Upper lobe of left lung (tissue), 4 donors: ENCODE results near the gene MEIS1.

ENCODE experiments used
- EP300 ChIP-seq, 4 donors: sonication (generic); formaldehyde crosslinking; IDR thresholded peaks; one replicate each; pipeline ENCODE4 v1.5.1; 2017; ENCODE audit warnings: antibody characterized with exemption in 4 of 4, control low read depth in 2 of 4
- POLR2A ChIP-seq, 4 donors: fragments of 450-650 bp; IDR thresholded peaks; one replicate each; pipeline ENCODE4 v1.5.1; 2016 to 2017; ENCODE audit warnings: antibody characterized with exemption in 4 of 4, mild to moderate bottlenecking in 2 of 4
- POLR2AphosphoS5 ChIP-seq, 2 donors: sonication (generic); formaldehyde crosslinking; IDR thresholded peaks; one replicate each; pipeline ENCODE4 v1.5.1; 2017; ENCODE audit warnings: antibody characterized with exemption in 2 of 2
- TF ChIP-seq, protein P1 (sequence below), 6 experiments: fragments of 450-650 bp in 4 of 6; fragments of 200-600 bp in 2 of 6; sonication (generic) in 2 of 6; IDR thresholded peaks; one replicate each; pipeline ENCODE4 v1.5.1; 2016 to 2019; ENCODE audit warnings: antibody characterized with exemption in 6 of 6

DNA sequence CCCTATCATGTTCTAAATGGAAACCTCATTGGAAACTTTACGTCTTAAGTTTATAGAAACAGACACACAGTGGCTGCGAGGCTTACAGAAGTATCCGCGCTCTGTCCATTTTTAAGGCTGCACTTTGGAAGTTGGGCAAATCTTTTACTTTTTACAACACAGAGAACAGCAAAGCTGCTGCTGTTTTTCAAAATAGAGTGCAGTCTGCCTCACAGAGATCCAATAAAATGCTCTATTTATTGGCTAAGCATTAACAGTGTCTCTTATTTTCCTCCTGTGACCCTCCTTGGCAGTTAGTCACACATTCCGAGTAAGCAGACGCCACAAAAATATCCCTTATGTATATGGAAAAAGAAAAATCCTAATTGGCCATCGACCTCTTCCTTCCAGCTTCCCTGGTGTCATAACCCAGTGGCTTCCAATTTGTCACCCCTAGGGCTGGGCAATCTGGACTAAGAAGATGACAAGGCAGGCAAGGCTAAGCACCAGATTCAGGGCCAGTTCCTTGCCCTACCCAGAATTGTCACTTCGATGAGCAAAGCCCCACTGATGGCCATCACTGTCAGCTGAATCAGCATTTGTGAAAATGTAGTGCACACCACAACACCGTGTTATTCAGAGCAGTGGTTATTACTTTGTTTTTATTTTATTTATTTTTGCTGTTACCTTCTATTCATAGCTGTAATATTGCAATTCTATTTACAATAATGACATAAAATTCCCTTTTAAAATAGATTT is 47.7 kb upstream of the MEIS1 start:
- TF ChIP-seq, protein P1, sequence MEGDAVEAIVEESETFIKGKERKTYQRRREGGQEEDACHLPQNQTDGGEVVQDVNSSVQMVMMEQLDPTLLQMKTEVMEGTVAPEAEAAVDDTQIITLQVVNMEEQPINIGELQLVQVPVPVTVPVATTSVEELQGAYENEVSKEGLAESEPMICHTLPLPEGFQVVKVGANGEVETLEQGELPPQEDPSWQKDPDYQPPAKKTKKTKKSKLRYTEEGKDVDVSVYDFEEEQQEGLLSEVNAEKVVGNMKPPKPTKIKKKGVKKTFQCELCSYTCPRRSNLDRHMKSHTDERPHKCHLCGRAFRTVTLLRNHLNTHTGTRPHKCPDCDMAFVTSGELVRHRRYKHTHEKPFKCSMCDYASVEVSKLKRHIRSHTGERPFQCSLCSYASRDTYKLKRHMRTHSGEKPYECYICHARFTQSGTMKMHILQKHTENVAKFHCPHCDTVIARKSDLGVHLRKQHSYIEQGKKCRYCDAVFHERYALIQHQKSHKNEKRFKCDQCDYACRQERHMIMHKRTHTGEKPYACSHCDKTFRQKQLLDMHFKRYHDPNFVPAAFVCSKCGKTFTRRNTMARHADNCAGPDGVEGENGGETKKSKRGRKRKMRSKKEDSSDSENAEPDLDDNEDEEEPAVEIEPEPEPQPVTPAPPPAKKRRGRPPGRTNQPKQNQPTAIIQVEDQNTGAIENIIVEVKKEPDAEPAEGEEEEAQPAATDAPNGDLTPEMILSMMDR (IDR thresholded peaks at IDR 0.05) = no peak
- TF ChIP-seq POLR2A (IDR thresholded peaks at IDR 0.05) (no peak), POLR2AphosphoS5 (IDR thresholded peaks at IDR 0.05) (no peak), EP300 (IDR thresholded peaks at IDR 0.05) (no peak)
